Kidney epithelial cell (primary cell): ENCODE data around the gene FAM3A. TPM values are rescaled to one million over a fixed set of nuclear protein-coding genes. Genes with fewer than 3 reads are reported as not detected.
A peak's percentile ranks its signal among the peaks of the same experiment; 100 is the strongest.
"Not testable (repeated sequence)": the region's sequence is repeated elsewhere in the genome, so short reads cannot be mapped to it uniquely, and the experiment has no call there.

ENCODE experiments used
- DNase-seq: peaks from one replicate; pipeline ENCODE4 v3.0.0-alpha.2; 2010; ENCODE audit warnings: low read depth
- H3K27me3 ChIP-seq: 2 replicates; pipeline ENCODE4 v1.6.0; 2011; ENCODE audit warnings: low read length; ENCODE audit not compliant: control insufficient read depth, insufficient read depth
- H3K36me3 ChIP-seq: 2 replicates; pipeline ENCODE4 v1.5.1; 2011; ENCODE audit warnings: low read length; ENCODE audit not compliant: control insufficient read depth, insufficient read depth
- H3K4me3 ChIP-seq: 2 replicates; pipeline ENCODE4 v1.5.1; 2011; ENCODE audit warnings: low read depth, mild to moderate bottlenecking, control low read depth, low read length
- total RNA-seq: library from RNA; depleted of rRNA; stranded (reverse); fragments of >200 nt; gene quantifications from 2 replicates; pipeline ENCODE4 v1.2.3, GENCODE V29; 2015
- TF ChIP-seq, protein P1 (sequence below): IDR thresholded peaks from 2 replicates; pipeline ENCODE4 v1.5.1; 2011; ENCODE audit warnings: mild to moderate bottlenecking, moderate library complexity, low read length, control low read depth, inconsistent platforms; ENCODE audit not compliant: insufficient read depth, poor library complexity, severe bottlenecking

The FAM3A gene
- total RNA-seq, 1 donor from 2014 or later: 32.3 TPM

DNA sequence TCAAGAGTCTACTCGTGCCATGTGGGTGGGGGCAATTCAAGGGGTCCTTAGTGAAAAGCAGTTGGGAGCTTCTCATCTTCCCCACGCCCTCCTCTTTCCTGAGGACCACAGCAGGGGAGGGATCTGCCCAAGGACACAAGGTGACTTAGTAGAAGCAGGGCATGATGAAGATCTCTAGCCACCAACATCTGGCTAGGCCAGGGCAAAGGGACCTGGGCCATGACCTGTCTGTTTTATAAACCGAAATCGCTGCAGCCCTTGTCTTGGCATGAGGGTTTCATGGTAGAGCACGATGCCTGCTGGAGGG lies 25.5 kb upstream of the FAM3A start:
- H3K27me3 ChIP-seq: no peaks in the 10 kb centered on the region
- DNase-seq: no peak
- H3K36me3 ChIP-seq: no peaks in the 10 kb centered on the region
- TF ChIP-seq, protein P1, sequence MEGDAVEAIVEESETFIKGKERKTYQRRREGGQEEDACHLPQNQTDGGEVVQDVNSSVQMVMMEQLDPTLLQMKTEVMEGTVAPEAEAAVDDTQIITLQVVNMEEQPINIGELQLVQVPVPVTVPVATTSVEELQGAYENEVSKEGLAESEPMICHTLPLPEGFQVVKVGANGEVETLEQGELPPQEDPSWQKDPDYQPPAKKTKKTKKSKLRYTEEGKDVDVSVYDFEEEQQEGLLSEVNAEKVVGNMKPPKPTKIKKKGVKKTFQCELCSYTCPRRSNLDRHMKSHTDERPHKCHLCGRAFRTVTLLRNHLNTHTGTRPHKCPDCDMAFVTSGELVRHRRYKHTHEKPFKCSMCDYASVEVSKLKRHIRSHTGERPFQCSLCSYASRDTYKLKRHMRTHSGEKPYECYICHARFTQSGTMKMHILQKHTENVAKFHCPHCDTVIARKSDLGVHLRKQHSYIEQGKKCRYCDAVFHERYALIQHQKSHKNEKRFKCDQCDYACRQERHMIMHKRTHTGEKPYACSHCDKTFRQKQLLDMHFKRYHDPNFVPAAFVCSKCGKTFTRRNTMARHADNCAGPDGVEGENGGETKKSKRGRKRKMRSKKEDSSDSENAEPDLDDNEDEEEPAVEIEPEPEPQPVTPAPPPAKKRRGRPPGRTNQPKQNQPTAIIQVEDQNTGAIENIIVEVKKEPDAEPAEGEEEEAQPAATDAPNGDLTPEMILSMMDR: no peak
- H3K4me3 ChIP-seq: no peak overlapping the region

DNA sequence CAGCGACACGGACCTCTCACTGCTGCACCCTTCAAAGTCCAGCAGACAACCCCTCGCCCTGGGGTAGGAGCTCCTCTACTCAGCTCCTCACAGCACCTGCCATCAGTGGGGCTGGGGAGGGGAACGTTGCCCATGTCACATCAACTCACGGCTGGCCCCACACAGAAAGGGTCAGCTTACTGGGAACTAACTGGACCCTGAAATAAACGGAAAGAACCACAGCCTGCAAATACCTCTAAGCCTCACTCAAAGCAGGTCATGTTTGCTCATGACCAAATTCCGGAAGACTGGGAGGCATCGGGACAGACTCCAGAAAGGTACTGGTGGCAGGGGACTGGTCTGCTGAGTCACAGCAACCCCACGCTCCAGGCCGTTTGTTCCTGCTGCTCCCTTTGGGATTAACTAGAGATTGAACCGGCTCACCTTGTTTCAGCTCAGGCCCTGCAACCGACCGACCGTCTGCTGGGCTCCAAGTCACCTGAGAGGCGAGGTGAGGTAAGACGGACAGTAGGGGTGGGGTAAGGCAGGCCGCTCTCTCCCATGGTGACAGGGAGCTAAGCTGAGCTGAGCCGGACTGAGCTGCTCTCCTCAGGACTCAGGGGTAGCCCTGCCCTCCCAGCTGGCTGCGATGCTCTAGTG lies 25.0 kb upstream of the FAM3A start:
- TF ChIP-seq, protein P1: no peak
- no peak for DNase-seq
- no peak overlapping the region for H3K4me3 ChIP-seq
- H3K36me3 ChIP-seq: no peaks in the 10 kb centered on the region
- H3K27me3 ChIP-seq: no peaks in the 10 kb centered on the region

DNA sequence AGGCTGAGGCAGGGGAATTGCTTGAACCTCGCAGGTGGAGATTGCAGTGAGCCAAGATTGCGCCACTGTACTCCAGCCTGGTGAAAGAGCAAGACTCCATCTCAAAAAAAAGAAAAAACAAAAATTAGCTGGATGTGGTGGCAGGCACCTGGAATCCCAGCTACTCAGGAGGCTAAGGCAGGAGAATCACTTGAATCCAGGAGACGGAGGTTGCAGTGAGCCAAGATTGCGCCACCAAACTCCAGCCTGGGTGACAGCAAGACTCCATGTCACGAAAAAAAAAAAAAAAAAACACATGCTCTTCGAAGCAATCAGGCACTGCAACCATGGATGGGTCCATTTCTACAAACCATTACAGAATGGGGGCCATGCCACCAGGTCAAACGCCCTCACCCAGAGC lies 24.3 kb upstream of the FAM3A start:
- H3K36me3 ChIP-seq, DNase-seq, H3K27me3 ChIP-seq, H3K4me3 ChIP-seq: not testable (repeated sequence)

DNA sequence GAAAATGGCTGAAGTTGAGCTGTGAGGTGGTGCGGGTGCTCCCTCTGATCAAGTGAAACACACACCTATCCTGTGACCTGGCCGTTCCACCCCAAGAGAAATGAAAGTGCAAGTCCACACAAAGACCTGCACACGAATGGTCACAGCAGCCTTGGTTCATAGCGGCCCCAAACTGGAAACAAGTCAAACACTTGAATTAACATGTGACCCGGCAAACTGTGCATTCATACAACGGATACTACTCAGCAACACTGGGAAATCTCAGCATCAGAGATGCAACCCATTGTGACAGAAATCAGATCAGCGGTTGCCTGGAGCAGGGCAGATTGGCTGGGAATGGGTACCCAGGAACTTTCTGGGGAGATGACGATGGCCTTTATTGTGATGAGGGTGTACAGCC lies 23.0 kb upstream of the FAM3A start:
- TF ChIP-seq, protein P1: no peak

DNA sequence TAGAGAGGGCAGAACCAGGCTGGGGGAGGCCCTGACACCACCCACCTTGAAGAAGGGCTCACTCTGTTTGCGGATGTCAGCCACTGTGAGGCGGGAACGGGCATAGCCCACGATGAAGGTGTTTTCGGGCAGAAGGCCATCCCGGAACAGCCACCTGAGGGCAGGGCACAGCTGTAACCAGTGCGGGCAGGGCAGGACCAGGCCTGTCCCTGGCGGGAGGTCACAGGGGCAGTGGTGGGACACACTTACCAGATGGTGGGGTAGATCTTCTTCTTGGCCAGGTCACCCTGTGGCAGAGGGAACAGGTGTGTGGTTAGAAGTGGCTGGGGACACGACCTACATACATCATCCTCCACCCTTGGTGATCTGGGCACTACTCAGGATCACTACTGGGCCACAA lies 19.9 kb upstream of the FAM3A start:
- Histone ChIP-seq H3K27me3 (no peaks in the 10 kb centered on the region), H3K4me3 (no peak overlapping the region), H3K36me3 (no peaks in the 10 kb centered on the region)
- TF ChIP-seq, protein P1: no peak
- DNase-seq: no peak

More for the DNA sequence above, 23.0 kb upstream of the FAM3A start:
- DNase-seq: no peak
- H3K4me3 ChIP-seq: no peak overlapping the region
- H3K27me3 ChIP-seq: no peaks in the 10 kb centered on the region
- no peaks in the 10 kb centered on the region for H3K36me3 ChIP-seq

DNA sequence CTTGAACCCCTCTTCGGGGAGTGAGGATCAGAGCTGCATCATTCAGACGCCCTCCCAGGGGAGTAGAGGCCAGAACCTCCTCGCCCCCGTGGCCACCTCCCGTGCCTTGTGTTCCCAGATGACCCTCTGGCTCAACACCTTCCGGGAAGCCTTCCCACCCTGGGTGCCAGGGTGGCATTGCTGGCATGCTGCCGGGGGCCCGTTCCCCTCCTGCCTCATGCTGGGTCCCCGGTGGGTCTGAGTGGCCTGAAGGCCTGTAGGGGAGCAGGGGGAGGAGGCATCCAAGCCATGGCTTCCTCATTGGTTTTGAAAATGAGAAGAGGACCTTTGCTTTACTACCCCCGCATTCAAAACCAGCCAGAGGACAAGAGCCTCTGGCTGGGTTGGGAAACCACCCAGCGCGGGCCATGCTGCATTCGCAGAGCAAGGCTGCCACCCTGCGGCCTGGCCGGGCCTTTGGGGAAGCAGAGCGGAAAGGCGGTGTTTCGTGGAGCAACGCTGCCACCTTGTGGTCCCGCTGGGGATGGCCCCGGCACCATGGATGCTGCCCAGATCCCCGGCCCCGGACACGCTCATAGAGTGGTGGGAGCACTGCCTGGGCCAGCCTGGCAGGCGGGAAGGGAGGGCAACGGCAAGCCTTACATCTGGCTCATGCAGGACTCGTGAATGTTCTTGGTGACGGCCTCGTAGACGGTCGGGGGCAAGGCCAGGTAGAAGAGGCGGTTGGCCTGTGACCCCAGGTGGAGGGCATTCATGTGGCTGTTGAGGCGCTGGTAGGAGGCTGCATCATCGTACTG lies 18.7 kb upstream of the FAM3A start:
- no peak for DNase-seq
- TF ChIP-seq, protein P1: peak; percentile 94
- Histone ChIP-seq H3K4me3 (no peak overlapping the region), H3K36me3 (no peaks in the 10 kb centered on the region), H3K27me3 (no peaks in the 10 kb centered on the region)
